Measurements from ENCODE around the gene ZNF487.
"Not testable (repeated sequence)": the region's sequence is repeated elsewhere in the genome, so short reads cannot be mapped to it uniquely, and the experiment has no call there.

GRCh38 chr10:43465086-43465735 lies 28.3 kb downstream of the ZNF487 start:
- TF ChIP-seq, protein P1, sequence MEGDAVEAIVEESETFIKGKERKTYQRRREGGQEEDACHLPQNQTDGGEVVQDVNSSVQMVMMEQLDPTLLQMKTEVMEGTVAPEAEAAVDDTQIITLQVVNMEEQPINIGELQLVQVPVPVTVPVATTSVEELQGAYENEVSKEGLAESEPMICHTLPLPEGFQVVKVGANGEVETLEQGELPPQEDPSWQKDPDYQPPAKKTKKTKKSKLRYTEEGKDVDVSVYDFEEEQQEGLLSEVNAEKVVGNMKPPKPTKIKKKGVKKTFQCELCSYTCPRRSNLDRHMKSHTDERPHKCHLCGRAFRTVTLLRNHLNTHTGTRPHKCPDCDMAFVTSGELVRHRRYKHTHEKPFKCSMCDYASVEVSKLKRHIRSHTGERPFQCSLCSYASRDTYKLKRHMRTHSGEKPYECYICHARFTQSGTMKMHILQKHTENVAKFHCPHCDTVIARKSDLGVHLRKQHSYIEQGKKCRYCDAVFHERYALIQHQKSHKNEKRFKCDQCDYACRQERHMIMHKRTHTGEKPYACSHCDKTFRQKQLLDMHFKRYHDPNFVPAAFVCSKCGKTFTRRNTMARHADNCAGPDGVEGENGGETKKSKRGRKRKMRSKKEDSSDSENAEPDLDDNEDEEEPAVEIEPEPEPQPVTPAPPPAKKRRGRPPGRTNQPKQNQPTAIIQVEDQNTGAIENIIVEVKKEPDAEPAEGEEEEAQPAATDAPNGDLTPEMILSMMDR (IDR thresholded peaks at IDR 0.05; ENCODE audit: low read depth, low read length, poor library complexity, severe bottlenecking) = not testable (repeated sequence)
- TF ChIP-seq EZH2phosphoT487 (IDR thresholded peaks at IDR 0.05; ENCODE audit: borderline replicate concordance, low read length) = not testable (repeated sequence)

All from DOHH2 (cell line).